HepG2 (cell line): Measurements from ENCODE around the gene NT5DC2. TPM values are rescaled to one million over a fixed set of nuclear protein-coding genes. Genes with fewer than 3 reads are reported as not detected.

Experiments
- ATAC-seq: fragments of 200-7000 bp; cut with Tn5 transposase; 3 replicates; pipeline ENCODE4 v1.9.1; 2020; ENCODE audit warnings: mild to moderate bottlenecking, moderate library complexity
- BruUV-seq: library from RNA; stranded (reverse); fragments of 400-500 nt; replicated peaks from 2 replicates; lab custom pipeline; 2021; lab: Mats Ljungman, UMichigan
- CTCF ChIA-PET: fragments of 300-600 bp; formaldehyde crosslinking; extraction: SDS; loops from one replicate; lab custom pipeline; 2021; ENCODE audit warnings: low total read pairs, inconsistent platforms, low intra/inter-chr PET ratio; lab: Yijun Ruan, JAX
- POLR2A ChIA-PET: fragments of 350-600 bp; sonication (Branson Sonifier 250); formaldehyde crosslinking; loops from one replicate; lab custom pipeline; 2020; ENCODE audit warnings: antibody characterized with exemption, inconsistent platforms; lab: Yijun Ruan, JAX
- DNase-seq: peaks from one replicate; pipeline ENCODE4 v3.0.0-alpha.2; 2015; ENCODE audit warnings: low spot score
- FAIRE-seq: peaks from 3 replicates; lab custom pipeline; 2011; peaks lifted over from hg19 to GRCh38; lab: Jason Lieb, UNC
- H2AFZ ChIP-seq: one replicate; pipeline ENCODE4 v1.6.1; 2011; ENCODE audit warnings: low read length, inconsistent platforms
- H3K27ac ChIP-seq: fragments of 300-600 bp; 3 replicates; pipeline ENCODE4 v1.8.0; 2011; ENCODE audit warnings: mixed run types, mild to moderate bottlenecking, mixed read lengths, low read length, inconsistent platforms; ENCODE audit not compliant: insufficient read depth; ENCODE audit errors: extremely low read length
- H3K27me3 ChIP-seq, 2 experiments: fragments of 200-600 bp in 1 of 2; 2 replicates in 1 of 2; 3 replicates in 1 of 2; pipeline versions ENCODE4 v1.6.0 to v1.8.0; 2011; ENCODE audit warnings: low read length in 2 of 2, mild to moderate bottlenecking in 2 of 2, moderate library complexity in 2 of 2, inconsistent platforms in 1 of 2; ENCODE audit not compliant: insufficient read depth in 2 of 2, control insufficient read depth in 1 of 2
- H3K36me3 ChIP-seq, 2 experiments: fragments of 200-600 bp in 1 of 2; replicated peaks in 1 of 2; 2 replicates in 1 of 2; 3 replicates in 1 of 2; pipeline versions ENCODE4 v1.5.1 to v1.8.0; 2011; ENCODE audit warnings: low read length in 2 of 2, inconsistent platforms in 1 of 2; ENCODE audit not compliant: insufficient read depth in 2 of 2, control insufficient read depth in 1 of 2
- H3K4me1 ChIP-seq: 2 replicates; pipeline ENCODE4 v1.5.1; 2012; ENCODE audit warnings: low read length, inconsistent platforms; ENCODE audit not compliant: insufficient read depth
- H3K4me2 ChIP-seq: 2 replicates; pipeline ENCODE4 v1.6.0; 2011; ENCODE audit warnings: low read depth, low read length, inconsistent platforms
- H3K4me3 ChIP-seq, 3 experiments: fragments of 200-600 bp in 1 of 3; sonication (generic), shearing (Covaris generic) in 1 of 3; replicated peaks in 1 of 3; 2 replicates each; pipeline ENCODE4 v1.5.1; 2011 to 2016; ENCODE audit warnings: low read length in 3 of 3, inconsistent platforms in 2 of 3, low read depth in 2 of 3, mild to moderate bottlenecking in 2 of 3, control low read depth in 1 of 3, mixed read lengths in 1 of 3; ENCODE audit not compliant: insufficient read depth in 1 of 3
- H3K79me2 ChIP-seq: one replicate; pipeline ENCODE4 v1.6.1; 2011; ENCODE audit warnings: low read length, inconsistent platforms; ENCODE audit not compliant: insufficient read depth
- H3K9ac ChIP-seq: 2 replicates; pipeline ENCODE4 v1.6.0; 2011; ENCODE audit warnings: mild to moderate bottlenecking, low read depth, low read length, inconsistent platforms; ENCODE audit not compliant: insufficient read depth
- H3K9me3 ChIP-seq: 2 replicates; pipeline ENCODE4 v1.5.1; 2012; ENCODE audit warnings: mild to moderate bottlenecking, low read length
- H4K20me1 ChIP-seq: 2 replicates; pipeline ENCODE4 v1.6.0; 2011; ENCODE audit warnings: inconsistent platforms, mild to moderate bottlenecking, low read length, moderate library complexity; ENCODE audit not compliant: insufficient read depth
- AGO2 ChIP-seq: fragments of 200-400 bp; formaldehyde crosslinking; optimal IDR thresholded peaks from 2 replicates; pipeline ENCODE3; 2017; ENCODE audit warnings: mild to moderate bottlenecking, low read depth, low read length, moderate library complexity
- ZNF776 ChIP-seq: sonication (generic); formaldehyde crosslinking; IDR thresholded peaks from 2 replicates; pipeline ENCODE4 v1.4.0; 2020; ENCODE audit warnings: mild to moderate bottlenecking, missing genetic modification reagents
- WGBS: methylation state at CpG from one replicate; pipeline ENCODE4 v1.1.6; 2017; ENCODE audit warnings: low lambda C conversion rate; 5-methylcytosine and 5-hydroxymethylcytosine counted together
- in situ Hi-C: cut with HindIII; loops from 2 replicates; pipeline ENCODE4 v1.10.0; 2017; ENCODE audit warnings: low pct_unique_long_range_greater_than_20kb; ENCODE audit not compliant: extremely low pct_ligation_motif_present
- intact Hi-C: fragments of 100-400 bp; cut with micrococcal nuclease; formaldehyde crosslinking; loops from one replicate; pipeline ENCODE4 v1.10.0; 2022; ENCODE audit not compliant: unreplicated experiment
- polyA plus RNA-seq, 8 experiments: library from polyadenylated mRNA; depleted of rRNA in 3 of 8; stranded (reverse) in 7 of 8; unstranded in 1 of 8; fragments of >200 nt; fragmentation: Illumina TruSeq in 4 of 8; extraction: Trizol in 4 of 8; gene quantifications; 2 replicates each; pipeline versions ENCODE4 v1.2.1 to v1.2.3, GENCODE V29; 2011 to 2016; ENCODE audit warnings: low read depth in 4 of 8, missing spikeins in 1 of 8, mixed read lengths in 1 of 8; ENCODE audit not compliant: insufficient read depth in 1 of 8
- total RNA-seq, 5 experiments: library from RNA; depleted of rRNA; stranded (reverse); fragments of >200 nt; fragmentation: Illumina TruSeq; extraction: Trizol; gene quantifications; 2 replicates each; pipeline ENCODE4 v1.2.3, GENCODE V29; 2016; ENCODE audit warnings: low read depth in 1 of 5
- TF ChIP-seq, protein P1 (sequence below): sonication (generic); formaldehyde crosslinking; IDR thresholded peaks from 2 replicates; pipeline ENCODE4 v1.8.0; 2022; ENCODE audit warnings: mild to moderate bottlenecking, missing genetic modification reagents
- TF ChIP-seq, protein P2 (sequence below): sonication (generic); formaldehyde crosslinking; IDR thresholded peaks from 2 replicates; pipeline ENCODE4 v1.4.0; 2020; ENCODE audit warnings: mild to moderate bottlenecking, missing genetic modification reagents
- TF ChIP-seq, protein P3 (sequence below): sonication (generic); formaldehyde crosslinking; IDR thresholded peaks from 2 replicates; pipeline ENCODE4 v1.4.0; 2020; ENCODE audit warnings: missing genetic modification reagents, mild to moderate bottlenecking, borderline replicate concordance

Gene NT5DC2
- total and polyA plus RNA-seq, 2 of the 13 experiments (the other 11 are each of a cell fraction or from before 2014, with no cell fraction given): 131 to 240 TPM

DNA sequence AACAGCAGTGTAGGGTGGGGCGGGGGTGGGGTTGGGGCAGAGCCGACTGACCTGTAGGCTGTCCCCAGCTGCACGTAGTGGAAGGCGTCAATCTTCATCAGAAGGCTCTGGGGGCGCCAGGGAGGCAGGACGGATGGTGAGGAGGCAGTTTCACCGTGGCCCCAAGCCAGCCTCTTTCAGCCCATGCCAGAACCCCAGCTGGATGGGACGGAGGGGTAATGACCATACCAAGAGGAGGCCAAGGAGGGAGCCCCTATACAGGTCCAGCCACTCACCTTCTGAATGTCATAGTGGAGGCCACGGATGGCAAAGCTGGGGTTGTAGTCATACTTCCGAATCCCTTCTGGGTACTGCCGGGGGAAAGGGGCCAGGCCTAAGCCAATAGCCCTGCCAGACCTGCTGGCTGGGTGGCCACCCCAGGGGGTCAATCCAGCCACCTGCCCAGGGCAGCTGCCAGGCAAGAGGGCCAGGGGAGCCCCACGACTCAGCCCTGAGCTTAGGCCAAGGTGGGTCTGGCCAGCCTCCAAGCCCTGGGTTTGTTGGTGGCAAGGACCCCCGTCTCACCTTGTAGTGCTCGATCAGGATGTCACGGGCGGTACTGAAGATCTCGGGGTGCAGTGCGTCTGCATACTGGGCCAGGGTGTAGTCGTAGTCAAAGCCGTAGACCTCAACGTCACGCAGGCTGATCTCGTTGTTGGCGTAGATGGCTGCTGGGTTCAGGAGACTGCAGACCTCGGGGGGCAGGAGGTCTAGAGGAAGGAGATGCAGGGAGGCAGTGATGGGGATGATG, 4.9 kb downstream of the NT5DC2 start:
- H3K4me1 ChIP-seq: peaks cover 40% of the 10 kb centered on the region
- DNase-seq (no peak), FAIRE-seq (no peak), ATAC-seq (no peak)
- intact Hi-C loops (no loop called here), in situ Hi-C loops (no loop called here)
- peaks cover 31% of the 10 kb centered on the region for H3K79me2 ChIP-seq
- no peak overlapping the region for H3K27ac ChIP-seq
- no peak overlapping the region for H3K4me2 ChIP-seq
- TF ChIP-seq AGO2: peak; percentile 66
- no peak for TF ChIP-seq ZNF776 (CRISPR knock-in tag)
- ChIA-PET POLR2A (no interaction called here), CTCF (no interaction called here)
- no peak overlapping the region for H3K4me3 ChIP-seq
- H3K36me3 ChIP-seq: peaks cover 21 to 41% of the 10 kb centered on the region in 2 experiments
- 0 out of 2 replicates have a peak, but pooled peaks cover 5% of the 10 kb centered on the region for H4K20me1 ChIP-seq
- H3K9ac ChIP-seq: no peak overlapping the region
- H3K9me3 ChIP-seq: no peaks in the 10 kb centered on the region
- no TSS peak for BruUV-seq
- no peak overlapping the region for H2AFZ ChIP-seq
- WGBS: 97% methylated on average over 18 of the region's 25 CpGs
- H3K27me3 ChIP-seq: no peaks in the 10 kb centered on the region

DNA sequence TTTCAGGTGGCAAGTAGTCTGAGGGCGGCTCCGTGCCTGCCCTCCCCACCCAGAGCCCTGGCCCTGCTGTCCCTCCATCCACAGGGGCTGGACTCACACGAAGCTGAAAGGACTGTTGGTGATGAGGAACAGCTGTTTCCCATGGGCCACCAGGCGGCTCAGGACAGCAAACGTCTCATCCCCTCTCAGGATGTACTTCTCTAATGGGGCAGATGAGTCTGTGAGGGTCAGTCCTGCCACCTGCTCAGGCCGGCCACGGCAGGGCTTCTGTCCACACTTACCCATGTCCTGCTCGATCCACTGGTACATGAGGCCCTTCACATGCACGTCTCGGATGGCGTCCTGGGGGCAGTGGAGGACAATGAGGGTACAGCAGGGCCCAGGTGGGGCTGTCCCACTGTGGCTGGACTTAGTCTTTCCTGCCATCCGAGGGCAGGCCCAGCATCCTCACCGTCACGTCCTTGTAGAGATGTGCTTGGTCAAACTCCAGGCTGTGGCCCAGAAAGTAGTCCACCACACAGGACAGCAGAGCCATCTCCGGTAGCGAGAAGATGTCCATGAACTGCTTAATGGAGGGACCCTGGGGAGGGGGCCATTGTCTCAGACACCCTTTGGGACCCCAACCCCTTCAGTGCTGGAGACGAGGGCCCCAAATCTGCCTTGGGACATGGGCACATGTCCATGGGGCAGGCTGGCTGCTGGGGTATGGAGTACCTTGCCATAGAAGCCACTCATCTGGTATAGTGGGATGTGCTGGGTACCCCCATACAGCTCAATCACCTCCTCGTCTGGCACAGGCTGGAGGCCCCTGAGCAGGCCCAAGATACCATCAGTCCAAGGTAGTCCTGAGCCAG, 5.7 kb downstream of the NT5DC2 start:
- no peak for FAIRE-seq
- Histone ChIP-seq H3K9ac (no peak overlapping the region), H3K27me3 (no peaks in the 10 kb centered on the region), H3K4me3 (no peak overlapping the region), H3K79me2 (peaks cover 26% of the 10 kb centered on the region), H3K27ac (no peak overlapping the region), H2AFZ (no peak overlapping the region)
- no peak for ATAC-seq
- WGBS: 100% methylated on average over 10 of the region's 18 CpGs
- POLR2A ChIA-PET: no interaction called here
- CTCF ChIA-PET: no interaction called here
- BruUV-seq: no TSS peak
- no peak for DNase-seq
- TF ChIP-seq, protein P1, sequence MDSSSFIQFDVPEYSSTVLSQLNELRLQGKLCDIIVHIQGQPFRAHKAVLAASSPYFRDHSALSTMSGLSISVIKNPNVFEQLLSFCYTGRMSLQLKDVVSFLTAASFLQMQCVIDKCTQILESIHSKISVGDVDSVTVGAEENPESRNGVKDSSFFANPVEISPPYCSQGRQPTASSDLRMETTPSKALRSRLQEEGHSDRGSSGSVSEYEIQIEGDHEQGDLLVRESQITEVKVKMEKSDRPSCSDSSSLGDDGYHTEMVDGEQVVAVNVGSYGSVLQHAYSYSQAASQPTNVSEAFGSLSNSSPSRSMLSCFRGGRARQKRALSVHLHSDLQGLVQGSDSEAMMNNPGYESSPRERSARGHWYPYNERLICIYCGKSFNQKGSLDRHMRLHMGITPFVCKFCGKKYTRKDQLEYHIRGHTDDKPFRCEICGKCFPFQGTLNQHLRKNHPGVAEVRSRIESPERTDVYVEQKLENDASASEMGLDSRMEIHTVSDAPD (CRISPR knock-in tag): no peak
- TF ChIP-seq, protein P2, sequence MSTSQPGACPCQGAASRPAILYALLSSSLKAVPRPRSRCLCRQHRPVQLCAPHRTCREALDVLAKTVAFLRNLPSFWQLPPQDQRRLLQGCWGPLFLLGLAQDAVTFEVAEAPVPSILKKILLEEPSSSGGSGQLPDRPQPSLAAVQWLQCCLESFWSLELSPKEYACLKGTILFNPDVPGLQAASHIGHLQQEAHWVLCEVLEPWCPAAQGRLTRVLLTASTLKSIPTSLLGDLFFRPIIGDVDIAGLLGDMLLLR (CRISPR knock-in tag): no peak
- TF ChIP-seq, protein P3, sequence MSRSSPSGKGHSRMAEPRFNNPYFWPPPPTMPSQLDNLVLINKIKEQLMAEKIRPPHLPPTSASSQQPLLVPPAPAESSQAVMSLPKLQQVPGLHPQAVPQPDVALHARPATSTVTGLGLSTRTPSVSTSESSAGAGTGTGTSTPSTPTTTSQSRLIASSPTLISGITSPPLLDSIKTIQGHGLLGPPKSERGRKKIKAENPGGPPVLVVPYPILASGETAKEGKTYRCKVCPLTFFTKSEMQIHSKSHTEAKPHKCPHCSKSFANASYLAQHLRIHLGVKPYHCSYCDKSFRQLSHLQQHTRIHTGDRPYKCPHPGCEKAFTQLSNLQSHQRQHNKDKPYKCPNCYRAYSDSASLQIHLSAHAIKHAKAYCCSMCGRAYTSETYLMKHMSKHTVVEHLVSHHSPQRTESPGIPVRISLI (CRISPR knock-in tag): no peak
- peak; percentile 21 for TF ChIP-seq AGO2
- TF ChIP-seq, all 625 proteins: peak for 1
- no peak overlapping the region for H3K4me2 ChIP-seq
- H4K20me1 ChIP-seq: 0 out of 2 replicates have a peak, but pooled peaks cover 5% of the 10 kb centered on the region
- intact Hi-C loops: no loop called here
- H3K4me1 ChIP-seq: peaks cover 40% of the 10 kb centered on the region
- in situ Hi-C loops: no loop called here
- peaks cover 21 to 42% of the 10 kb centered on the region in 2 experiments for H3K36me3 ChIP-seq
- H3K9me3 ChIP-seq: no peaks in the 10 kb centered on the region
